ENCODE results near the gene UBE2S. TPM values are rescaled to one million over a fixed set of nuclear protein-coding genes. Genes with fewer than 3 reads are reported as not detected.
A peak's percentile ranks its signal among the peaks of the same experiment; 100 is the strongest.

UBE2S gene
- polyA plus RNA-seq, 3 donors: 16.1 to 40.9 (median 21.9) TPM

- TF ChIP-seq CTCF (IDR thresholded peaks at IDR 0.05): no peak
- H3K4me2 ChIP-seq (replicated peaks; ENCODE audit: extremely low read depth, low read length, poor library complexity, severe bottlenecking): peak overlapping the region; percentile 75
- Mint-ChIP-seq H3K27me3 (ENCODE audit: low read depth in 3 of 3) (peaks cover 3 to 6% (median 4%) of the 10 kb centered on the region in 3 donors), H3K4me1 (peaks cover 22% of the 10 kb centered on the region), H3K36me3 (peaks cover 19 to 29% of the 10 kb centered on the region in 2 donors), H3K4me3 (peak overlapping the region; percentile 84 to 91), H3K27ac (peak overlapping the region; percentile 96 to 98 (median 97)), H3K9me3 (peaks cover 0 to 12% (median 2%) of the 10 kb centered on the region in 7 donors)
- peaks cover 5 to 13% of the 10 kb centered on the region in 2 donors for H3K36me3 ChIP-seq (replicated peaks in 1 of 2; ENCODE audit: control insufficient read depth in 1 of 2, insufficient read depth in 2 of 2, low read length in 2 of 2)
- H4K20me1 ChIP-seq (ENCODE audit: insufficient read depth, low read length): peaks cover 14% of the 10 kb centered on the region
- peak overlapping the region; percentile 90 for H3K9ac ChIP-seq (ENCODE audit: insufficient read depth, low read length, poor library complexity, severe bottlenecking)
- peak overlapping the region; percentile 32 to 70 (median 37) for H3K4me3 ChIP-seq (replicated peaks in 1 of 3; ENCODE audit: low read depth in 2 of 3, low read length in 3 of 3)
- H3K27me3 ChIP-seq (ENCODE audit: control insufficient read depth in 2 of 2, insufficient read depth in 2 of 2, low read length in 2 of 2): no peaks in the 10 kb centered on the region
- intact Hi-C loops (cut with micrococcal nuclease): loop anchor here in 1 of 2 donors (2.0 to 10.0 kb wide), 2 partner anchors 52 to 196 kb away; partner anchors contain the start of genes ISOC2, ZNF524 and ZNF865
- 69% methylated on average over 7 of the region's 9 CpGs for WGBS (ENCODE audit: insufficient coverage)
- H3K27ac ChIP-seq (ENCODE audit: low read depth in 1 of 2, low read length in 2 of 2): peak overlapping the region; percentile 95 to 96
- H3K4me1 ChIP-seq (ENCODE audit: control insufficient read depth in 1 of 2, insufficient read depth in 2 of 2, low read length in 2 of 2): peaks cover 22 to 31% of the 10 kb centered on the region in 2 donors
- DNase-seq: no peak
- H3K79me2 ChIP-seq (ENCODE audit: insufficient read depth, low read length): peaks cover 40% of the 10 kb centered on the region
- peak overlapping the region; percentile 85 for H2AFZ ChIP-seq (ENCODE audit: insufficient read depth, low read depth, low read length, poor library complexity, severe bottlenecking)
- no peaks in the 10 kb centered on the region for H3K9me3 ChIP-seq (replicated peaks in 1 of 2; ENCODE audit: control insufficient read depth in 1 of 2, insufficient read depth in 1 of 2, low read length in 2 of 2)
Measured at GRCh38 chr19:55408533-55408872, 915 bp upstream of the UBE2S start.

- Mint-ChIP-seq H3K27ac (peak overlapping the region; percentile 96 to 98 (median 97)), H3K4me3 (peak overlapping the region; percentile 84 to 91), H3K9me3 (peaks cover 0 to 12% (median 2%) of the 10 kb centered on the region in 7 donors), H3K27me3 (ENCODE audit: low read depth in 3 of 3) (peaks cover 3 to 6% (median 4%) of the 10 kb centered on the region in 3 donors), H3K36me3 (peaks cover 23 to 34% of the 10 kb centered on the region in 2 donors), H3K4me1 (peaks cover 26% of the 10 kb centered on the region)
- peaks cover 22 to 31% of the 10 kb centered on the region in 2 donors for H3K4me1 ChIP-seq (ENCODE audit: control insufficient read depth in 1 of 2, insufficient read depth in 2 of 2, low read length in 2 of 2)
- intact Hi-C loops (cut with micrococcal nuclease): loop anchor here (1.0 to 10.0 kb wide), 4 partner anchors 21 to 197 kb away; partner anchors contain the start of genes ISOC2 (in 1 of the 2), ZNF524 (in 1 of the 2) and ZNF865 (in 1 of the 2)
- H3K27ac ChIP-seq (ENCODE audit: low read depth in 1 of 2, low read length in 2 of 2): peak overlapping the region; percentile 95 to 96
- H3K4me2 ChIP-seq (replicated peaks; ENCODE audit: extremely low read depth, low read length, poor library complexity, severe bottlenecking): peak overlapping the region; percentile 81
- H3K9me3 ChIP-seq (replicated peaks in 1 of 2; ENCODE audit: control insufficient read depth in 1 of 2, insufficient read depth in 1 of 2, low read length in 2 of 2): no peaks in the 10 kb centered on the region
- H3K27me3 ChIP-seq (ENCODE audit: control insufficient read depth in 2 of 2, insufficient read depth in 2 of 2, low read length in 2 of 2): no peaks in the 10 kb centered on the region
- 0% methylated on average over 70 of the region's 72 CpGs for WGBS (ENCODE audit: insufficient coverage)
- H4K20me1 ChIP-seq (ENCODE audit: insufficient read depth, low read length): peaks cover 18% of the 10 kb centered on the region
- no peak for TF ChIP-seq CTCF (IDR thresholded peaks at IDR 0.05)
- H3K36me3 ChIP-seq (replicated peaks in 1 of 2; ENCODE audit: control insufficient read depth in 1 of 2, insufficient read depth in 2 of 2, low read length in 2 of 2): peaks cover 9 to 19% of the 10 kb centered on the region in 2 donors
- peaks cover 45% of the 10 kb centered on the region for H3K79me2 ChIP-seq (ENCODE audit: insufficient read depth, low read length)
- peak overlapping the region; percentile 85 for H2AFZ ChIP-seq (ENCODE audit: insufficient read depth, low read depth, low read length, poor library complexity, severe bottlenecking)
- H3K9ac ChIP-seq (ENCODE audit: insufficient read depth, low read length, poor library complexity, severe bottlenecking): peak overlapping the region; percentile 90
- H3K4me3 ChIP-seq (replicated peaks in 1 of 3; ENCODE audit: low read depth in 2 of 3, low read length in 3 of 3): peak overlapping the region; percentile 32 to 86 (median 37)
- peak; percentile 99 to 100 (median 100) for DNase-seq
Measured at GRCh38 chr19:55407800-55408532, 378 bp upstream of the UBE2S start.

Measured in CD14-positive monocyte (primary cell).